ENCODE measurements around the gene COPS9.

Gene COPS9

DNA sequence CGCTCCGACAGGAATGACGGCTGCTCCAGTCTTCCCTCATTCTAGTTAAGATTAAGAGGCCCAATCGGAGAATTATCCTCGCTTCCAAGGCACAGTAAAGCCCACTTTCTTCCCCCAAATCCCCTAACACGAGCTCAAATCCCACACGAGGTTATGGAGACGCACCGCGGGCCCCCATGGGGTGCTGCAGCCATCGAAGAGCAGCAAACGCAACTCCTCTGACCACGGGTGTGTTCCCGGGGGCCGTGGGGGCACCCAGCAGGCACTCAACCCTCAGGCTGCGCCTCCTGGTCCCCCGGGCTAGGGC is 446 bp downstream of the COPS9 start:
- peak; percentile 37 for DNase-seq

DNA sequence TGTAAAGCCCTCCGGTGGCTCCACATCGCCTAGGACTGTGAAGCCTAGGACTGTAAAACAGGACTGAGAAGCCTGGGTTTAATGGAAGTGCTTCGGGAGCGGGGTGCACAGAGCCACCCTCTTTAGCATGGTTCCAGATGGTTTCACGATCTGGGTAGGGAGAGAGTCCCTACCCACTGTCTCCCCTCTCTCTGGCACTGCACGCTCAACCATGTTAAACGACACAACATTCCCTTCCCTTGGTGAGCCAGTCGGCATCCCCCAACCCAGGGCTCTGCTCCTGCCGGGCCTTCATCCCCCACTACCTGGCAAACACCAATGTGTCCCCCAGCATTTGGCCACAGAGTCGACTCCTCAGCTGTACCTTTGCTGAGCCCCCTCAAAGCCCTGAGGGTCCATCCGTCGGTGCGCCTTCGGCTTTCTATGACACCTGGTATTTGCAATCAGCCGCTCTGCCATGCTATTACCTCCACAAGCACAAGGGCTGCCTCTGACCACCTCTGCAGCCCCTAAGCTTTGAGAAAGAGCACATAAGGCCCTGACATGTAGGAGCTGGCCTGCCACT is 1.1 kb downstream of the COPS9 start:
- no peak for DNase-seq

DNA sequence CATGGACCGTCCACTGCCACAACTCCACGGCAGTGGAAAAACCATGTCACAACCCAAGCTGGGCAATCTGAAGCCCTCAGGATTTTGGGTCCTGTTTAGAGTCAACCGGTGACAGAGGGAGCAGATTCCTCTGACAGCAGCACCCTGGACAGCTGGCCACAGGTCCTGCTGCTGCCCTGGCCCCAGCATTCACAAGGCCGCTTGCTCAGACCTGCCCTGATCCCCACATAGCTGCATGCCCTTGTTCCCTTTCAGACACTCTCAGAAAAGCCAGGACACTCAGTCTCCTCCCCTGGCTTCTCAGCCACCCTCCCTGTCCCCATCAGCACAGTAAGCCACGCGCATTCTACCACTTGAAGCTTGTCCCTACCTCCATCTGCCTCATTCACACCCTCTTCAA is 1.6 kb downstream of the COPS9 start:
- DNase-seq = no peak

DNA sequence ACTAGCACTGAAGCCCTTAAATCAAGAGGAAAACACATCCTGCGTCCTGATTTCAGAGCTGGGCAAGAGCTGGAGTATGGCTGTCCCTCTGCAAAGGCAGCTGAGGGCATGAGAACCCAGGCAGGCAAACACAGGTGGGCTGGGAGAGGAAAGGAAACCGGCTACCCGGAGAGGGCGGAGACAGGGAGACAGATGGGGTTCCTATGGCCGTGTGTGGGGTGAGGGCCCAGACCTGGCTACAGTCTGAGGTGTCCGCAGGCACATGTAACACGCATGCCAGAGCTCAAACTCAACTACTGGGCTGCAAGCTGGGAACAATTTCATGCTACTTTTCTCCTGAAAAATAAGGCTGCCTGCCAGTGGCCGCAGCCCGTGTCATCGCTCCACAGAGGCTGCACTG is 2.7 kb downstream of the COPS9 start:
- no peak for DNase-seq

DNA sequence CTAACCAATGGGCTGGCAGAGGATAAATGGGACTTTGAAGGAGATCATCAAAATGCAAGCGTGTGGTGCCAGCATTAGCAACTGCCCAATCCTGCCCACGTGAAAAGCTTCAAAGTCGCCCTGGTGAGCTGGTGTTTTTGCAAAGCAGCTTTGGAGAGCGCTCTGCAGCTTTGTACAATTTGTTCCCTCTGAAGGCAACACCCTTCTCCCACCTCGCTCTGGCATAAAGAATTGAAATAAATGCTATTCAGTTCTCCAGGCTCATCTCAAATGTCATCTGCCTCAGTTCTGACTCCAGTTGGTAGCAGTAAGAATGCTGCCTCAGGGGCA is 3.5 kb downstream of the COPS9 start:
- DNase-seq = no peak

DNA sequence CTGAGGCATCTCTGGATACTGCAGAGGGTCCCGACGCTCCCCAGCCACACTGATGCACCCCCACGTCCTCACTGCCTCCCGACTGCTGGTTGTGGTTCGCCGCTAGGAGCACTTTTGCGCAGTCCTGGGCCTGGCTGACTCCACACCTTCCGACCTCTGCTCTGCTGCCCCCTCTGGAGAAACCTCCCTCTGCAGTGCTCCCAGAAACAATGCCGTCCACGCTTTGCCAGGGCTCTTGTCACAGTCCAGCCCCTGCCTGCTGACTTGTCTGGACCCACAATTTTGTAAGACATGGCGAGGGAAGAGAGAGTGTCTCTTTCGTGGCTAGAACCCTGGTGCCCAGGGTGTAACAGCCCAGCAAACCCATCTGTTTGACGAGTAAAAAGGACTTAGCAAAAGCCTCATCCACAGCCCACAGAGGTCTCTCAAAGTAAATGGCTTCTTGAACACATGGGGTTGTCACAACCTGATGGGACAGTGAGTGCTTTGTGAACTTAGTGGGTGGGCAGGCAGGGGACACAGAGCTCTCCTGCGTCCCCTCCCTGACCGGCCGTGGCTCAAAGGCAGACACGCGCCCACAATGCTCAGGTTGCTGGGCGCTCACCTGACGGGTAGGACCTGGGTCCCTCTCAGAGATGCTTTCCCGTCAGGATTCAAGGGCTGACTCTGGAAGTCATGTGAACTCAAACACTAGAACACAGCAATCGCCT is 4.0 kb downstream of the COPS9 start:
- DNase-seq = no peak

DNA sequence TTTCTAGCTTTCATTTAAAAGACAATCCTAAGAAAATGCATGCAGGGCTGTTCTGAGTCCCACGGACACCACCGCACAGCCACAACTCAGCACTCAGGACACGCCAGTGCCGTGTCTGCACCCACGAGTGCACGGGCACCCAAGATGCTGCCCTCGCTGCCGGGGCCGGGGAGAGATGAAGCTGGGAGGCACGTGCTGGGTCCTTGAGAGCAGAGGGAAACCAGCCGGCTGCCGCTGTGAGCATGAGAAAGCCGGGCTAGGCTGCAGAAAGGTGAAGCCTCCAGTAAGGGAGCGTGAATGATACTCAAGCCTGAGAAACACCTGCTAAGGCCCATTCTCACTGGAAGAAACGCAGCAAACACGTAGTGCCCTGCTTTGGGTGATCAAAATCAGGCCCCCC is 4.8 kb downstream of the COPS9 start:
- no peak for DNase-seq

DNA sequence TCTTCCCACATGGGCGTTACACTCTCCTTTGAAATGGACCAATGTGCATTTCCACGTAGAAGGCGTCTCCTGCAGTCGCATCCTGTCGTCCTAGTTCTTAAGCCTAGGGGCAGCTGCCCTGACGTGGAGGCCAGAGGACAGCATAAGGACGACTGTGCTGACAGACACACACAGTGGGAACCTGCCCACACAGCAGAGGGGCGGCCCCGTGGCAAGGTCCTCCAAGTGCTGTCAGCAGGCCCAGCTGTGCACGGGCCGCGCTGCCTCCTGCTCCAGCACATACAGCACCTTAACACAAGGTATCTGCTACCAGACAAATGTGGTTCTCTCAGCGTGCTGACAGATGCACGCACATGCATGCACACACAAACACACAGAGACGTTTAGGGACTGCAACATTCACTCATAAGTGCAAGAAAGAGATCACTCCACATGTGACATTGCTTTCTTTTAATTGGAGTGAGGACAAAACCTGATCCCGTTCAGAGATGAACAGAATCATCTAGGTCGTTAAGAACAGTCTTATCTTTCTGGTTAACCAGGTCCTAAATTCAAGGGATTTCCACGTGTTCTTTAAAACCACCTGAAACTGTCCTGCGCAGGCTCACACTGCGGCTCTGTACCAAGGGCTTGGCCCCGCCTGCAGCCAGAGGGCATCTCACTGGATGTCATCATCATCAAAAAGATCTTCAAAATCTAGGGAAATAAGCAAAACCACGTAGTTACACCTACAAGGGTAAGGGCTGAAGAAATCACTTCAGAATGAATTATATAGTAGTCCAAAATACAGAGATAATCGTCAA is 5.5 kb downstream of the COPS9 start:
- no peak for DNase-seq

DNA sequence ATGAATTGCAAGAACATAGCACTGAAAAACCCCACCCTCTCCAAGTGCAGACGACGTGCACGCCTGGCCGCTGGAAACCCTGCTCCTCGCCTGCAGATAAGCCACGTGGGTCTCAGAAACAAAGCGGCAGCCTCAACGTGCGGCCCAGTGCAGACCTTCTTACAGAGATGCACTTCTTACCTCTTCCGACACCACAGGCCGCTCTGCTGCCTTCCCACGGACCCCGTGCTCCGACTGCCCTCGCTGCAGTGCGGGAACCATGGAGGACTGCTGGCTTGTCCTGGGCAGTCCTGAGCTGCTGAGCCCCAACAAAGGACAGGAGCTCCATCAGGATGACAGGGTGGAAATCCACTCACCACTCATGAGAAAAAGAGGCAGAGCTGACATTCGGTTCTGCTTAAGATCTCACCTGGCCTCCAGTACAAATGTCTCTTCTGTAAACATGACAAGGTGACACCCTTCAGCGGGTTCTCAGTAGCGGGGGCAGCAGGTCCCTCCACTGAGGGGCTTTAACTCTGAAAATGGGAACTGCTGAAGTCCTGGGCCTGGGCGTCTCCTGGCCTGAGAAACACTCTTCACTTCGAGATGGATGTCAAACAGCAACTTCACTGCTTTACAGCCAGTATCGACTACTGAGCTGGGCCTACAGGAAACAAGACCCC is 6.2 kb downstream of the COPS9 start:
- DNase-seq = no peak

DNA sequence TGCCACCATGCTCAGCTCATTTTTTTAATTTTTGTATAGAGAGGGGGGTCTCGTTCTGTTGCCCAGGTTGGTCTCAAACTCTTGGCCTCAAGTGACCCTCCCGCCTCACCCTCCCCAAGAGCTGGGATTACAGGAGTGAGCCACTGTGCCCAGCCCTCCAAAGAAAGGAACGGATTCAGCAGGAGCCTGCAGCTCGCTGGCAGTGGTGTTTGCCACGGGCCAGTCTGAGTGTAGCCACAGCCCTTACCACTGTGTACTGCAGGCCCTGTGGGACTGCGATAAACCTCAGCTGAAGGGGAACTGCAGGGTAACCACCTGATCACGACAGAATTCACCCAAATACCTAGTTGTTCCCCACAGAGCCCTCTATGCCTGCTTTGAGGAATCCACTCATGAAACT is 6.8 kb downstream of the COPS9 start:
- DNase-seq = no peak

DNA sequence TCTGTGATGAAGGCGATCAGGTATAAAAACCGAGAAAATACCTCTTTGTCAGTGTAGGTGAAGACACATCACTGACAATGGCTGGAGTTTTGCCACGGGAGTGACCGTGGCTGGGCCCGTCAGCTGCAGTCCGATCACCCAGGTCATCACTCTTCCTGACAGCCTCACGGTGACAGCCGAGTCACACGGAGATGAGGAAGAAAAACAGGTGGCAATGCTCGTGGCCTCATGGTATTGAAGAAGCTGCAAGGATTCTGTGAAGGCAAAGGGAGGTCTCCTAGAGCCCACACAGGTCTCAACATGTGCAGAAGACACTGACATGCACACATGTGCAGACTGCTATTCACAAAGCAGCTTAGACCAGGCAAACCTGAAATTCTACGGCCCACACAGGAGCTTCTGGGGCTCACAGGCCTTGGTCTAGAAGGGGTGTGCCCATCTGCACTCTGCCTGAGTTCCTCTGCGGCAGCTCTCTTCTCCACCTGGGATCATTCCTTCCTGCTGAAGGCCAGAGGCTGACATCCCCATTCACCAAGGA is 7.4 kb downstream of the COPS9 start:
- no peak for DNase-seq

DNA sequence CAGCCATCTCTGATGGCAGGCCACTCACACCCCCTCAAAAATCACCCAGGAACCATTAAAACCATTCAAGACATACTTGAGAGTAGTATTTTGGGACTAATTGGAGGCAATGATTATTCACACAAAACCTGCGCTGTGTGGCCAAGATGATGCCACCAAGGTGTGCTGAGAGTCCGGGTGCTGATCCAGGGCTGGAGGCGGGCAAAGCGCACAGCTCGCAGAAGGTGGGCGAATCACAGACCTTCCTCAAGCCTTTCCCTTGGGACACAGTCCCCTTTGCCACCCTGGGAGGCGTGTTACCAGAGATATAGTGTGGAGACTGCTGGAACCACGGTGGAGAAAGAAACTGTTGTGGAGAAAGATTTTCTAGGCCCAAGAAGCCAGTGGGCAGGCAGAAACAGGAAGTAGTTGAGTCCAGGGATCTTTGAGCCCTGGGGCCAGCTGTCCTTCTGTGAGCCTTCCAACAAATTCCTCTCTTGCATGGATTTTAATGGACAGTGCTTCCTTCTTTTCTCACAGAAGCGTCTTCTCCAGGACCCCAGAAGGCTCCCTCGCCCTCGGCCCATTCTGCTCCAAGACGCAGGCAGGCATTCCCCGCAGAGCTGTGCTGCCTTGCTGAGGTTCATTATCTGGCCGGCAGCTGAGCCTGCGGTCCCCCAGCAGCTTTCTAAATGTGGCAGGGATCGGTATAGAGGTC is 8.0 kb downstream of the COPS9 start:
- no peak for DNase-seq

DNA sequence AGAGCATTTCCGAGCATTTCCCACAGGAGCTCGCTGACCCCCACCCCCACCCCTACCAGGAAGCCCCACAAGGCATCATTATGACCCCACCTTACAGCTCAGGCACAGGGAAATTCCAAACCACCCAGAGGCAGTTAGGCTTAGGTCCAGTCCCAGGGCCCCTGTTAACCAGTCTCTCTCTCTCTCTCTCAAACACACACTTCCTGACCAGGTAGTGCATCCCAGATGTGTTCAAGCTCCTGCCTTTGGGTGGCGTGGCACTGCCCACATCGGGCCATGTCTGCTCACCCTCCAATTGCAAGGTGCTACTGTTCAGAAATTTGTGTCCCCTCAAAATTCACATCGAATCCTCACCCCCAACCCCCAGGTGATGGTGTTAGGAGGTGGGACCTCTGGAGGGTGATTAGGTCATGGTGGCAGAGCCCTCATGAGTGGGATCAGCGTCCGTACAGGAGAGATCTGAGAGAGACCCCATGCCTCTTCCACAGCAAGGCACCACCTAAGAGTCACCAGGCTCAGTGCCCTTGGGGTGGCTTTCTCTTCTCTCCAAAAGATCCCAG is 8.8 kb downstream of the COPS9 start:
- DNase-seq = no peak

DNA sequence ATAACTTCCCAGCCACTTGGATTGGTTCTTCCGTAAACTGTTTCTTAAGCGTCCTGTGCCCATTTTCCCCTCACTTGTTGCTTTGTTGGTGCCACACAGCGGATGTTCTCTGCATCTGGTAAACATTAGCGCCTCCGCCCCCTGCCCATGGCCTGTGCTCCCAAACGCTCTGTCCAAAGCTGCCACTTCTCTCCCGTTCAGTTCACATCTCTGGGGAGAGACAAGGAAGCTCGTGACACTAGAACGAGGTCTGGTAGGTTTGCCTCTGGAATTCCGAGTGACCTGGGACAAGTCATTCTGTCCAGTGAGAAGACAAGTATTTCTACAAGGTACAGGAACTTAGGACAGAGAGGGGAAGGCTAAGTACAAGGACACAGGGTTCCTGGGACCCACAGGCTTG is 9.4 kb downstream of the COPS9 start:
- DNase-seq = no peak

DNA sequence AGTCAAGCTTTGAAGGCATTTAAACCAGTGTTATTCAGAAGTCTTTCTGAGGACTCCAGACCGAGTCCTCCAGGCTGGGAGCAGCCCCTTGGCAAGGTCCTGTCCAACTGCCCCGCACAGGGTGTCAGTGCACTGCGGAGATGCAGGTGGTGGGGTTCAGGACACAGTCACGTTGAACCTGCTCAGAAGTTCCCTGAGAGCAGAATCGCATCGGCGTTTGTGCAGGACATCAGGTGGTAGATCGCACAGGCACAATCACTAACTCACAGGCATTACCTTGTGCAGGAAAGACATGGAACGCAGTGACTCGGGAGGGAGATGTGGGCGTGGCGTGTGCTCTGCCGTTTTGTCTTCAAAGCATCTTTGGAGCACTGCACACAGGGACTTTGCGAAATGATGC is 10.4 kb downstream of the COPS9 start:
- DNase-seq = no peak

DNA sequence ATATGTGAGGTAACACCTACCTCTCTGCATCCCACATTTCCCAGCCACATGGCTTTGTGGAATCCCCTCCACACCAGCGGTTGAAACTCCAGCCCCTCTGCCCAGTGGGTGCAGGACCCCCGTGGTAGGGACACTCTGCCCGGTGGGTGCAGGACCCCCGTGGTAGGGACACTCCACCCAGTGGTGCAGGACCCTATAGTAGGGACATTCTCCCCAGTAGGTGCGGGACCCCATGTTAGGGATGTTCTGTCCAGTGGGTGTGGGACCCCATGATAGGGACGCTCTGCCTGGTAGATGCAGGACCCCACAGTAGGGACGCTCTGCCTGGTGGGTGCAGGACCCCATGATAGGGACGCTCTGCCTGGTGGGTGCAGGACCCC is 11.5 kb downstream of the COPS9 start:
- DNase-seq = no peak

DNA sequence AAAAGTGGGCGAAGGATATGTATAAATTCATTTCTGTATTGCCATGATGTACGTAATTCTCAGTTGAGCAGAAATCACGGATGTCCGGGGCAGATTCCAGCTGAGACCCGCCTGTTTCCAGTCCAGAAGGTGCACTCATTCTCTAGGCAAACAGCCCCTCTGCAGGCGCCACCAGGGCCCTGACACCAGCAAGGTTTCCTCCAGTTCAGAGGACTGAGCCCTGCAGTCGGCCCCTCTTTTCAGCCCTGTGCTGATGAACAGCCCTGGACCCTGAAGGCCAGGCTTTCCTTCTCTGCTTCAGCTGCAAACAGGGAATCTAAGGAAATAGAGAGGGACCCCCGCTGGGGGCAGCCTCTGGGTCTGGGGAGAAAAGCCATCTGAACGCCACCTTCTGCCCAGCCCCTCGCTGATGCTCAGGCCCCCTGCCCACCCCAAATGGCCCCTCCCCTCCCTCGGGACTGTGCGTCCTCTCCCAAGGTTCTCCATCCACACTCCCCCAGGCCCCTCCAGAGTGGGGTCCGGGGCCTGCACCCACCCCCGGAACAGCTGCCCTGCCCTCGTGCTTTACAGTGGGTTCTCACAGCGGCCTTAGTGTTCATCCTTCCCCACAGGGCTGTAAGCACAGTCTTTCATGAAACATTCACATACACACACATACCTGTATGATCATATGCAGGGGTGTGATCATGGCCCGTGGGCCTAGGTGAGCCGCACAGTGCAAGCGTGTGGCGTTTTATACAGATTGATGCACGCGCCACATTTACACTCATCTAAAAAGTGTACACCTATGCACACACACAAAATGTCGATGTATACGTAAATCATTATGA is 12.1 kb downstream of the COPS9 start:
- DNase-seq = no peak

DNA sequence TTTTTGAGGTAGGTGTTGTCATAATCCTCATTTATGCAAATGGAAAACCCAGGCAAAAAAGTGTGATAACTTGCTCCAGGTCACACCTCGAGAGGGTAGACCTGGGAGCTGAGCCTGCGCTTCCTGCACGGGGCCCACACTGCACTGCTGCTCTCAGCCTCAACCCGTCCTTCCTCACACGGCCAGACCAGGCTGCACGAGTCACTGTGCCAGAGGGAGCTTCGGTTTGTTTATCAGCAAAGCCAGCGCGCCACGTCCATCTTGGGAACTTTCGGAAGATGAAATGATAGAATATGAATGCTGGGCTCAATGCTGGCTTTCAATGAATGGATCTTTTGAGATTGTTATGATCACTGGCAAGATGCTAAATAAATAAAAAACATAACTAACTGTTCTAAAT is 14.4 kb downstream of the COPS9 start:
- no peak for DNase-seq

DNA sequence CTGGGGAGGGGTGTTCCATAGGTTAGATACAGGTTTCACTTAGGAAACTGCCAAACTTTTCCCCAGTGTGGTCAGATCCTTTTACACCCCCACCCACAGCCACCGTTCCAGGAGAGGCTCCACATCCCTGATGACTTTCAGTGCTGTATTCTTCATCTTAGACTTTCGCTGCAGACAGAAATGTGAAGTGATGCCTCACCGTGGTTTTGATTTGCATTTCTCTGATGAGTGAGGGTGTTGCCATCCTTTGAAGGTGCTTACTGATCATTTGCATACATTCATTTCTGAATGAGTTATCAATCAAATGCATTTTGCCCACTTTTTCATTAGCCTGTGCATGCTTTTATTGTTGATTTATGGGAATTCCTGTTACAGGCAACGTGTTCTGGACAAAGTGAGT is 14.9 kb downstream of the COPS9 start:
- DNase-seq = no peak

DNA sequence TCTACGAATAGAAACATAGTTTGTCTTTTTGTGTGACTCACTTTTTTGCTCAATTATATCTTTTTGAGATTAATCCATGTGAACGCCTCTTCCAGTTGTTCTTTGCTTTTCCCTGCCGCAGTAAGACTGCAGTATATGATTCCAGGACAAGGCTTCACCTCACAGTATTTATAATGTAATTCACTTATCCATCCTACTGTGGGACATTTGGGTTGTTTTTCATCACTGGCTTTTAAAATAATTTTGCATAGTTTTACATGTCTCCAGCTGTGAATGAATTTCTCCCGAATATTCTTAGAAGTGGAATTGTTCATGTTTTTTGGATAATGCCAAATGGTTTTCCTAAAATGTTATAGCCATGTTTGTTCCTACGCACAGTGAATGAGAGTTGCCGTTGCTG is 21.9 kb downstream of the COPS9 start:
- DNase-seq = no peak

DNA sequence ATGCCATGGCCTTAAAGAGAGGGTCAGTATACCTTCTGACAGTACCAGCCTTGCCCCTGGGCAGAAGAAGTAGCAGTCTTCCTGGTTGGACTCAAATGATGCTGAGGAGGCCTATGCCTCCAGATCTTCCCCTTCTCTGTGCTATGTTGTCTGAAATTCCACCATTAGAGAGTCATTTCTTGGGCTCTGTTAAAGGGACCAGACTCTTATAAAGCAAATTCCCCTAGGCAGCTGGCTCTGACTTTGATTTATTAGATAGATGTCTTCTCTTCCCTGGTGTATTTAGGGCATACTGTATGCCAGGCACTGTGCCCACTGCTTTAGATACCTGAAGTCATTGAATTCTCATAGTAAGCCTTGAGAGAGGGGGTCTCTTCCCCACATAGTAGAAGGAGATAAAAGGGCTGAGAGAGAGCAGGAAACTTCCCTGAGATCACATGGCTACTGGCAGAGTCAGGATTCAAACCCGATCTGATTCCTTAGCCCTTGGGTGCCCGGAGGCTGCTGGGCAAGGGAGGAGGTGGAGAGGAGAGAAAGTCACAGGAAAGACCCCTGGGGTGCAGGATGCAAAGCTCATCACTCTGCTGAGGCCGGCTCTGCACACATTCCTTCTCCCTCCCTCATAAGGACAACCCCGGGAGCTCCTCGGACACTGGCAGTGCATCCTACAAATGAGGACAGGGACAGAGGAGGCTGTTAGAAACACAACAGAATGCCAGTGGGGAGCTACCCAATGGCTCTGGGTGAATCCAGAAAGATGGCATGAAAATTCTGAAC is 23.0 kb downstream of the COPS9 start:
- DNase-seq = no peak
